ENCODE data around the gene MSX1.
"Not testable (repeated sequence)": the region's sequence is repeated elsewhere in the genome, so short reads cannot be mapped to it uniquely, and the experiment has no call there.

MSX1 gene

DNA sequence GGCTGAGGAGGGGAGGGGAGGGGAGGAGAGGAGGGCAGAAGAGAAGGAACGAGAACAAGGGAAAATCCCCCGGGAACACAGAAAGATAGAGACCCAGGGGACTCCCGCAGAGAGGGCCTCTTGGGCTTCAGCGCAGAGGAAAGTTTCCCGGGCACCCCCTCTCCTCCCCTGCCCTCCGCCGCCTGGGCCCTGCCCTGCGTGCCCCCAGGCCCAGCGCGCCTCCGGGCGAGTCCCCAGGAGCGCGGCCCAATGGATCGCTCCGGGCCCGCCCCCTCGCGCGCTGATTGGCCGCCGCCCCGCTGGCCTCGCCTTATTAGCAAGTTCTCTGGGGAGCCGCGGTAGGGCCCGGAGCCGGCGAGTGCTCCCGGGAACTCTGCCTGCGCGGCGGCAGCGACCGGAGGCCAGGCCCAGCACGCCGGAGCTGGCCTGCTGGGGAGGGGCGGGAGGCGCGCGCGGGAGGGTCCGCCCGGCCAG is at the start of gene MSX1:
Gene MSX1 (plus strand): TSS at position 341 of the 474 bp plus-strand sequence. CDS start 235 bp downstream, outside the sequence.
- peak; percentile 33 for DNase-seq

DNA sequence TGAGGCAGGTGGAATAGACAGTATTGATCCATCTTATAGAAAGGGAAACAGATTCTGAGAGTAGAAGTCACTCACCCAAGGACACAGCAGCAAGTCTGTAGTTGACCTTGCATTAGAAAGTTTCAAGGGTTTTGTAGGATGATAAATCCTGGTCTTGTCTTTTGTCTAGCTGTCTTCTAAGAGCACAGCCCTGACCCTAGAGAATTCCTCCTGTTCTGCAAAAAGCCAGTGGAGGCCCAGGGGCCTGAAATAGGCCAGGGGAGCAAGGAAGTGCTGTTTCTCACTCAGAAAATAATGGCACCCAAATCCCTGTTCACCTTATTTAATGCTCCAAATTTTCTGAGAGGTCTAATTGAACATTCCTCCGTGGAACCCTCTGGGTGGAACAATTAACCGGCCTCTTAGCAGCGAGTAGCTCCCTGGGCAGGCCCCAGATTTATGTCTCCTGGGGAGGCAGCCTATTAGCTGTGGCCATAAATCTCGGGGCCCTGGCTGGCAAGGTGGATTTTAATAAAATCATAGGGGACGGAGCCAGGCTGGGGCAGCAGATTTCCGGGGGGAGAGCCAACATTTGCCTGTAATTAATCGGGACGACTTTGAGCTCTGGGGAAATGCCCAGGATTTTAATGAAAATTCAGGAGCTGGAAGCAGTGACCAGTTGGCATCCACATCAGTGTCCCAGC is 49.2 kb upstream of the MSX1 start:
- no peak for DNase-seq

DNA sequence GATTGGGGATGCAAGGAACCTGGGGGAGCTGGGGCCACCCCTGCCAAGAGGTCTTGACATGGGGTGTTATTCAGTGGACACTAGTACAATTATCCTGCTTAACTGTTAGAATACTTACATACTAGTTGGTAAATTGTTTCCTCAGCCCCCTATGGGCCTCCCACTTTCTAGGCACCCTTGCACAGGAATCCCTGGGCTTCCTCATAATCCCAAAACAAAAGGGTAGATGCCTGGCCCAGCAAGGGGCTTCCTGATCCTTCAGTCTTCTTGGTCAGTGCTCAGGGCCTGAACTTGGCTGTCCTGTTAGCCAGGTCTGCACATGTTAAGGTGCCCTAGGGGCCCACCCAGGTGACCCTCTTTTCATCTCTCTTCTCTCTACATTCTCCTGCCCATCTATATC is 48.7 kb upstream of the MSX1 start:
- no peak for DNase-seq

DNA sequence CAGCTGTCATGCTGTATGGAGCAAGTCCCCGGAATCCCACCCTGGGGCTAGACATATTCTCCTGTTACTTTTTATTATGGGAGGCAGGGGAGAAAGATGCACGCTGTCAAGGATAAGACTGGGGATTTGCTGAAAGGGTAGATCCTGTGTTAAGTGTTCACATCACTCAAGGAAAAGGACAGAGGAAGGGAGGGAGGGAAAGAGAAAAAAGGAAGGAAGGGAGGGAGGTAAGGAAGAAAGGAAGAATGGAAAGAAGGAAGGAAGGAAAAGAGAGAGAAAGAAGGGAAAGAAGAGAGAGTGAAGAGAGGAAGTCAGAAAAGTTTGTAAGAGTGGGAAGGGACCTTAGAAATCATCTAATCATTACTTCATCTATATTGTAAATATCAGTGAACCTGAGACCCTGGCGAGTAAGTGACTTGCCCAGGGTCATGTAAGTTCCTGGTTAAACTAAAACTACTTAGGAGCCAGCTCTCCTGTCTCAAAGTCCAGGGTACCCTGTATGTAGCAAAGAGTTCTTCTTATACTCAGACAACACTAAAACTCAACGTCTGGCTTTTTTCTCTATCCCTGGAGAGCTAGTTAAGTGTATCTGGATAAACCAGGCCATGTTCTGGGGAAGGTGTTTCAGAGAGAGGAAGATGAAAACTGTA is 47.2 kb upstream of the MSX1 start:
- DNase-seq = no peak

DNA sequence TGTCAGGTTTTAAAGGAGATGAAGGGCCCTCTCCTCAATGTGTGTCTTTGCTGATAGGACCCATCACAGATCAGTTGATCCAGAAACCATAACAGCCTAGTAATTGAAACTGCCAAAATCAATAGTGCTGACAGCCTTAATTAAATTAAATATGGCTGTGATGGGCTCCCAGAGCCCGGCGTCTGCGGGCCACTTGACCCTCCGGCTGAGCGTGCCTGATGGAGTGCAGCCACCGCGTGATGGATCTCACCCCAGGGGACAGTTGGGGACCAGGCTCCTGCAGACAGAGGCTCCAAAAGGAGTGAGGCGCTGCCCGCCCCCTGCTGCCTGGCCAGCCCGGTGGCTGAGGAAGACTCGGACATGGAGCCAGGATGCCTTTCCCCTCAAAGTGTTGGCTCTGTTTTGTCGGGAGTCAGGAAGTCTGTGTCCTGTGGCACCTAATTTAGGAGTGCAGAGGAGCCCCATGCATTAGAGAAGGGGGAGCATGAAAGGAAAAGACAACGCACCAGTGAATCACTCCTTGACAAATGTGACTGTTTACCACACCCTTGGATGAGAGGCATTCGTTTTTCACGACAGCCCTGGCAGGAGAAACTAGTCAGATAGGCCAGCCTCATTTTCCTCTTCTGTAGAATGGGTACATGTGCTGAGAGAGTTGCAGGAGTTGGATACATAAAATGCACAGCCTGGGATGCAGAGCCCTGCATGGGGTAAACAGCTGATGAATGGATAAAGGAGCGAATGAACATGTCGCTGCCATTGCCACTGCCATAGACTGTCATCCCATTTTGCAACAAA is 40.9 kb upstream of the MSX1 start:
- no peak for DNase-seq

DNA sequence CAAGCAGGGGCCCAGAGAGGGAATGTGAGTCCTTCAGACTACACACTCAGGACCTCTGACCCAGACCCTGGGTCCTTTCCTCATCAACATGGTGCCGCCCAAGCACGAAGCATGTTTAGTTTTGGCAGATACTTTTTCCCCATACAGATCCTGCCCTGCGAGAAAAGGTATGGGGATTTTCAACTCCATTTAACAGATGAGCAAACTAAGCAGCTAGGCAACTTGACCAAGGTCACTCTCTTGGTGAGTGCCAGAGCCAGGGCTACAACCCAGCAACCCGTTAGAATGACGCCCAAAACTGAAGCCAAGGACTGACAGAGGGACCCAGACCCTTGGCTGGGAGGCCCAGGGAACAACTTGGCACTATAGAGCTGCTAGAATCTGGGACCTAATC is 40.3 kb upstream of the MSX1 start:
- DNase-seq = no peak

DNA sequence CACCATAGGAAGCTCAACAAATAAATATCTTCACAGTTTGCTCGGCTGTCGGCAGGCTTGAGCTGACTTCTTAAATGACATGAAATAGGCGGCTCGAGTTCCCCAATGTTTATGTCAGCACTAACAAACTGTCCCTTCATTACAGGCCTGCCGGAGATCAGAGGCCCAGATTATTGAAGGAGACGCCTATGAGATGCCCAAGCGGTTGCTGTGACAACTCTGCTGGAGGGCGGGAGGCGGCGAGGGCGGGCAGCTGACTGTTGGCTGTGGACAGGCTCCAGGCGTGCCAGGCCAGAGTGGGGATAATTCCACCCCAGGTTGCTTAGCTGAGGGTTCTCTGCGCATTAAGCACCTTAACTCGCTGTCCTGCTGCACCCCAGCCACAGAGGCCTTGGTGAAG is 39.2 kb upstream of the MSX1 start:
- no peak for DNase-seq

DNA sequence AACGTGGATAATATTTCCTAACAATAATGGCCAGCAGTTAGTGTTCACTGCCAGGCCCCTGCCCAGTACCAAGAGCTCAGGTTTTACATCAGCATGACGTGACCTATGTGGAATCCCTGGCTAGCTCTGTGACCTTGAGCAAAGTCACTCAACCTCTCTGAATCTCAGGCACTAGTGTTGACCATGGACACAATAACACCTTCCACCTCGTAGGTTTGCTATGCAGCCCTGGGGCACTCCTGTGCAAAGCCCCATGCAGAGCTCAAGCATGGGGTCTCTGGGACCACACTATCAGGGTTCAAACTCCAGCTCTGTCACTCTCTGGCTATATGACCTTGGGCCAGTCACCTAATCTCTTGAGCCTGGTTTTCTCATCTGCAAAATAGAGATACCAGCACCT is 38.7 kb upstream of the MSX1 start:
- DNase-seq = no peak

DNA sequence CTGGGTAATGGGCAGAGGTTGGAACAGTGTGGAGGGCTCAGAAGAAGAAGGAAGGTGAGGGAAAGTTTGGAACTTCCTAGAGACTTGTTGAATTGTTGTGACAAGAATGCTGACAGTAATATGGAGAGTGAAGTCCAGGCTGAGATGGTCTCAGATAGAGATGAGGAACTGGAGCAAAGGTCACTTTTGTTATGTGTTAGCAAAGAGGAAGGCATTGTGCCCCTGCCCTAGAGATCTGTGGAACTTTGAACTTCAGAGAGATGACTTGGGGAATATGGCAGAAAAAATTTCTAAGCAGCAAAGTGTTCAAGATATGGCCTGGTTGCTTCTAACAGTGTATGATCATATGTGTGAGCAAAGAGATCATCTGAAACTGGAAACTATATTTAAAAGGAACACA is 37.9 kb upstream of the MSX1 start:
- DNase-seq = no peak

DNA sequence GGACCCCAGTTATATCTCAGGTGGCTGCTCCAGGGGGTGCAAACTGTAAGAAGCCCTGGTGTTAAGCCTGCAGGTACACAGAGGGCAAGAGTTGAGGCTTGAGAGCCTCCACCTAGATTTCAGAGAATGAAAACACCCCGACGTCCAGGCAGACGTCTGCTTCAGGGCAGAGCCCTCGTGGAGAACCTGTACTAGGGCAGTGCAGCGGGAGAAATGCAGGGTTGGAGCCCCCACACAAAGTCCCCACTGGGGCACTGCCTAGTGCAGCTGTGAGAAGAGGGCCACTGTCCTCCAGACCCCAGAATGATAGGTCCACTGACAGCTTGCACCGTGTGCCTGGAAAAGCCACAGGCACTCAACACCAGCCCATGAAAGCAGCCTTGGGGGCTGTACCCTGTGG is 37.2 kb upstream of the MSX1 start:
- DNase-seq = not testable (repeated sequence)

DNA sequence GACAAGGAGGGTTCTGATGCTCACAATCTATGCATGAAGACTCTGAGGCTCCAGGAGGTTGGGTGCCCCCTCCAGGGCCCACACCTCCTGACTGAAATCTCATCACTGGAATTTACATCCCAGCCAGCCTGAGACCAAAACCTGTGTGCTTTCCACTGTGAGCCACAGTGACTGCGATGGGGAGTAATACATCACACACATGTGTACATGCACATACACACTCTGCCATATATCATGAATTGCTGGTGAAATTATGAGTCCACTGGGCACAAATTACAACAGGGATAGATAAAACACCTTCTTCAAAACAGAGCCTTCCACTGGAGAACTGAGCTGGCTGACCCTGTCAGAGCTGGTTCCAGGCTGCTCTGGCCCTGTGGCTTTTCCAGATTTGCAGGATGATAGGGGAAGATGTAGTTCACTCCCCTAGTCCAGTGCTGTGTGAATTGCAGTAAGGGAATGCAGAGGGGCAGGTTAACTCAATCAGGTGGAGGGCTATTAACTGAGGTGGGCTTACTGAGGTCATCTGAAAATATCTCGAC is 35.8 kb upstream of the MSX1 start:
- no peak for DNase-seq

DNA sequence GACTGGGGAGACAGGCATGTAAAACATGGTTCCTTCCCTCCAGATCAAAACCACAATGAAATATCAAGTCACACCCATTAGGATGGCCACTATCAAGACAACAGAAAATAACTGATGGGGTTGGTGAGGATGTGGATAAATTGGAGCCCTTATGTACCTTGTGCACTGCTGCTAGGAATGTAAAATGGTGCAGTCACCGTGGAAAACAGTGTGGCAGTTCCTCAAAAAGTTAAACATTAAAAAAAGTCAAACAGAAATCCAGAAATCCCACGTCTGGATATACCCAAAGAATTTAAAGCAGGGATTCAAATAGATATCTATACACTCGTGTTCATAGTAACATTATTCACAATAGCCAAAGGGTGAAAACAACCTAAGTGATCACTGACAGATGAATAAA is 35.2 kb upstream of the MSX1 start:
- DNase-seq = no peak

DNA sequence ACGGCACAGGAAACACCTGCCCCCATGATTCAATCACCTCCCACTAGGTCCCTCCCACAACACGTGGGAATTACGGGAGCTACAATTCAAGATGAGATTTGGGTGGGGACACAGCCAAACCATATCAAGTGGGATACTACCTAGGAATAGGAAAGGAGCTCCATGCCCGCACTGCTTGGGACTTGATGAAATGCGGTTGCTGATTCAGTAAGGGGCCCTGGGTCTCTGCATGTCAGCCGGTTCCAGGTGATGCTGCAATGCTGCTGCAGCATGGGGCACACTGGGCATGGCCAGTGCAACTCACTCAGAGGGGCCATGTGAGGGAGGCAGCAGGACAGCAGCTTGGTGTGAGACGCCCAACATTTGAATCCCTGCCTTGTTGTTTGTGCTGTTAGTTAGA is 34.0 kb upstream of the MSX1 start:
- DNase-seq = no peak

DNA sequence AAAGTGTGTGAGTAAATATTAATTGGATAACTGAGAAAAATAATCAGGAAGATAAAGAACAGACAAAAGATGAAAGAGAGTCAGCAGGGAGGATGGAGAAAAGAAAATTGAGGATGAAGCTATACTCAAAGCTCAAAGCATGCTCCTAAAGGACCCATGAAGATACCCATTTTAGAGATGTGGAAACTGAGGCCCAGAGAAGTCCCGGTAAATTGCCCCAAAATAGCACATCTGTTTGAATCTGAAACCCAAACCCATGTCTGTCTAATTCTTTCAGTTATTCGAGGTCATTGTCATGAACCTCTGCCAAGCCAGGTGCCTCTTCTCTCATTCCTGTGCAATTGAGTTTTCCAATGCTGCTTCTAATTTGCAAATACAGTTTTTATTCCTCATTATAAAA is 29.6 kb upstream of the MSX1 start:
- DNase-seq = no peak

DNA sequence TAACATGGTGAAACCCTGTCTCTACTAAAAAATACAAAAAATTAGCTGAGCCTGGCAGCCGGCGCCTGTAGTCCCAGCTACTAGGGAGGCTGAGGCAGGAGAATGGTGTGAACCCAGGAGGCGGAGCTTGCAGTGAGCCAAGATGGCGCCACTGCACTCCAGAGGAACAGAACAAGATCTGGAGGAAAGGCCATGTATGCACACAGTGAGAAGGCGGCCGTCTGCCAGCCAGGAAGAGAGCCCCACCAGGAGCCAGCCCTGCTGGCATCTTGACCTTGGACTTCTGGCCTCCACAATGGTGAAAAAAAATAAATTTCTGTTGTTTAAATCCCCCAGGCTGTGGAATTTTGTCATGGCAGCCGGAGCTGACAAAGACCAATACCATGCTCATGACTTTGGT is 28.2 kb upstream of the MSX1 start:
- DNase-seq = no peak

DNA sequence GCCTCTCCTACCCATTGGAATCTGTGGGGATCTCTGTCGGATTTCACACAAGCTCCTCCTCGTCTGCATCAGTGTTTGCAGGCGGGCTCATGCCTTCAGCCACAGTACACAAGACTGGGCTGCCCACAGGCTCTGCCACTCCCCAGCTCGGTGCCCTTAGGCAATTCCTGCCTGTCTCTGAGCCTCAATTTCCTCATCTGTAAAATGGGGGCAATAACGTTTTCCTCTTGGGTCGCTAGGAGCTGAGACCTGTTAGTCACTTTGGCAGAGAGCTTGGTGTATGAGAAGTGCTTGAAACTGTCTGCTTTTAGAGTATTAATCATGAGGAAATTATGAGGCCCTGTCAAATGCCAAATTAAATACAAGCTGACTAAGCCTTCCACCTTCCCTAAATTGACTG is 27.6 kb upstream of the MSX1 start:
- no peak for DNase-seq

DNA sequence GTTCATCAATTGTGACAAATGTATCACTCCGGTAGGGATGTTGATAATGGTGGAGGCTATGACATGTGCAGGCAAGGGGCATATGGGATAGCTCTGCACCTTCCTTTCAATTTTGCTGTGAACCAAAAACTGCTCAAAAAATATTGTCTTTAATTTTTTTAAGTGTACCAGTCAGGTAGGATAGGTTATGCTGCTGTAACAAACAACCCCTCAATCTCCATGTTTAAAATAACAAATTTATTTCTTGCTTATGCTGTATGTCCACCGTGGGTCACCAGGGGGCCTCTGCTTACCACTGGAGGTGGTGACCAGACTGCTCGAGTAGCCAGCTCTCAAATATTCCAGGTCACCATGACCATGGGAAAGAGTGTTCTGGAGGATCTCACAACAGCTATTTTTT is 23.4 kb upstream of the MSX1 start:
- no peak for DNase-seq

DNA sequence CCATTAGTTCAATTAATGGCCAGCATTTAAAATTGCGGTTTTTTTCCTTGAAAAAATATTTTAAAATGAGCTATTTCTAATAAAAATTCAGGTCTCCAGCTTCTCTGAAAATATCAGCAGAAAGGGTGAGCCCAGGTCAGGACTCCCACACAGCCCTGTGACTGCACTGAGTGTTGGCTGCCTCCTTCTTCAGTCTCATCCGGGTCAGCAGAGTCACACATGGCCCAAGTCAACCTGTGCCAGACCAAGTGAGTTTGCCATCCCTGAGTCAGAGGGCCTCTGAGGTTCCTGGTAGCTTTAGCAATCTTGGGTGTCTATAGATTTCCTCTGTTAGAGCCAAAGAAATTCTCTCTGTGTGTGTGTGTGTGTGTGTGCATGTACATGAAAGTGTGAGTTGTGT is 22.1 kb upstream of the MSX1 start:
- DNase-seq = no peak

DNA sequence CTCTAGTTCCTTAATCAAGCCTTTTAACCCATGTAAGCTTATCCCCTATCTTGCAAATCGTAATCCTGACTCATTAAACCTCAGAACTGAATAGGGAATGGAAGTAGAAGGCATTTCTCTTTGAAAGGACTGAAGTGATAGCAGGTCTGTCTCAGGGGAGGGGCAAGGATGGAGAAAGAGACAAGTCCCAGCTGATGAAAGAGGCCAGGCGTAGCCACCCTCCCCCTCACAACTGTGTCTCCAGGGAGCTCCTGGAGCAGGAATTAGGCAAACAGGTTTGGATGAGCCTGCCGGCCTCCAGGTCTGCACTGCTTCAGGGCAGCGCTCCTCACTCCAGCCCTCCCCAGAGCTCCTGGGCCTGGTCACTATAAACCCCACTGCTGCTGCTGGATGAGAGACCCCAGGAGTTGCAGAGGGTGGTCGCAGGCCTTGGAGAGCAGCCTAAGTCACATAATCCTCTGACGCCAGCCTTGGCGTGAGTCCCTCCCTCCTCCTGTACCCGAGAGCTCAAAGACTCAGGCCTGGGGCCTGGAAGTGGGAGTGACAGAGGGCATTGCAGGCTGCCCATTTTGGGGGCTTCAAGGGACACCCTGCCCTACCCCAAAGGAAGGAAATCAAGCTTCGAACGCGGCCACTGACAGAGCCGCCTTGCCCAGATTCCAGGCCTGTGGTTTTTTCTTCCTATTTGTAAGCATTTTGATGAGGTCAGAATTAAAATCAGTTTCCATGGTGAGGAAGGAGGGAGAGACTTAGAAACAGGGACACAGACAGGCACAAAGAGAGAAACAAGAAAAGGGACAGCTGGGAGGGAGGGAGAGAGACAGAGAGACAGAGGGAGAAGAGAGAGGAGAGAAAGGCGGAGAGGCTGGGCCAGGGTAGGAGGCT is 21.2 kb upstream of the MSX1 start:
- DNase-seq = no peak

DNA sequence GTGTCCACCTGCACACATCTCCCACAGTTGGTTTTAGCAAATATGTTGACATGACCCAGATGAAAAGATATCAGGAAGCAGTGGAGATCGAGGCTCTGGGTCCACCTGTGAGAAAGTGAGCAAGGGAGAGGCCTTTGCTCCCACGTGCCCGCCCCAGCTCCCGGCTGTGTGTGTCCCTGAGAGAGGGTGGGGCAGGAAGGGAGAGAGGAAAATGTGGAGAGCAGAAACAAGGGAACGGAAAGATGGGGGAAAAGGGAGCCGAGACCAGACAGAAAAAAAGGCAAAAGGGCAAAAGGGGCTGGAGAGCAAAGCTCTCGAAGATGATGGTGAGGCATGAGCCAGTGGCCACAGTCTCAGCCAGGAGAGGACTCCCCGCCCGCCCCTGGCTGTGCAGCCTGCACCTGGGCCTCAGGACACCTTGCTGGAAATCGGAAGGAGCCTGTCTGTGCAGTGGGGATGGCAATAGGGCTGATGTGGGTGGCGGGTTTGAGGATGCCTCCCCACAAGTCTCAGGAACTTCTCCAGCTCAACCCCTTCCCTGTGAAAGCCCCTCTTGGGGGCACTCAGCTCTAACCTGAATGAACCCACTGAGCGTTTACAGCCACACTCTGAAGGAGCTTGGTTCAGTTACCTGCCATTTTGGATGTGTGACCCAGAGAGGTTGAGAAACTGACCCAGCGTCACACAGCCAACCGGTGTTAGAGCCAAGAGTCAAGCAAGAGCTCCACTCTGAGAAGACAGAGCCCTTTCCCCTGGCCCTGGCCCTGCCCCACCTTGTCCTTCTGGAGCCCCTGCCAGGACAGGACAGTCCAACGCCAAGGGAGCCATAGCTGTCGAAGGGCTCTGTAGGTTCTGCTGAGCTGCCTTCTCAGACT is 20.3 kb upstream of the MSX1 start:
- no peak for DNase-seq

DNA sequence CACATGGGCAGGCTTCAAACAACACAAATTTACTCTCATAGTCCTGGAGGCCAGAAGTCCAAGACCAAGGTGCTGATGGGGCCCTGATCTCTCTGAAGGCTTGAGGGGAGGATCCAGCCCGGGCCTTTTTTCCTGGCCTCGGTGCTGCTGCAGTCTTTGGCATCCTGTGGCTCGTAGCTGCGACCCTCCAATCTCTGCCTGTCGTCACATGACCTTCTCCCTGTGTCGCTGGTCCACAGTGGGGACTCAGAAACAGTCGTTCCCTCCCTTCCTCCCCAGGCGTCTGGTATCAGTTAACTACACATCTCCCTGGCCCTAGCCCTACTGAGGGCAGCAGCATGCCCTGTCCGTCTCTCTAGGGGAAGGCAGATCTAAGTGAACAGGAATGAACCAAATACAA is 19.1 kb upstream of the MSX1 start:
- DNase-seq = no peak

DNA sequence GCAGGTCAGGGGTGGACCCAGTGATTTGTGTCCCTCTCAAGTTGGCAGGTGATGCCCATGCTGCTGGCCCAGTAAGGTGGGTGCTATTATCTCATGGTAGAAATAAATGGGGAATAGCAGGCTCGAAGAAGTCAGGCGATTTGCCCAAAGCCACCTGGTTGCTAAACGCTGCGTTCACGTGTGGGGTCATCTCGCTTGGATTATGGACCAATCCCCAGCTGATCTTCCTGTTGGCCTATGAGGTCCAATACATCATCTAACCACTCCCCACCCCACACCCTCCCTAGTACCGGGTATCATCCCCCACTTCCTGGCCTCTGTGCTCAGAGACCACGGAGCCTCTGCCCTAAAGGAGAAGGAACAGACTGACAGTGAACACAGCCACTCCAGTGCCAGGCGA is 18.3 kb upstream of the MSX1 start:
- DNase-seq = no peak

All from kidney glomerular epithelial cell (primary cell).